SK-N-SH (cell line): ENCODE measurements around the gene KIAA0319L. TPM values are rescaled to one million over a fixed set of nuclear protein-coding genes. Genes with fewer than 3 reads are reported as not detected.

Experiments
- CTCF ChIA-PET: fragments of 300-600, 350-600 bp; formaldehyde crosslinking; extraction: SDS; loops from one replicate; lab custom pipeline; 2021; lab: Yijun Ruan, JAX
- POLR2A ChIA-PET: fragments of 350-600 bp; sonication (Branson Sonifier 250); formaldehyde crosslinking; extraction: SDS; loops from one replicate; lab custom pipeline; 2020; ENCODE audit warnings: antibody characterized with exemption, inconsistent platforms; lab: Yijun Ruan, JAX
- DNase-seq: peaks from one replicate; pipeline ENCODE4 v3.0.0; 2012
- H2AFZ ChIP-seq: fragments of 200-600 bp; sonication (generic); 2 replicates; pipeline ENCODE4 v1.8.1; 2016; ENCODE audit warnings: antibody characterized with exemption, mild to moderate bottlenecking, low read depth
- H3F3A ChIP-seq: fragments of 200-600 bp; sonication (generic); replicated peaks from 2 replicates; pipeline ENCODE3; 2016; ENCODE audit warnings: antibody characterized with exemption, mild to moderate bottlenecking; ENCODE audit not compliant: insufficient read depth
- H3K27ac ChIP-seq, 2 experiments: fragments of 200-500 bp in 1 of 2; fragments of 200-600 bp in 1 of 2; sonication (Bioruptor generic) in 1 of 2; sonication (generic), shearing (Covaris generic) in 1 of 2; 2 replicates each; pipeline versions ENCODE4 v1.5.1 to v1.6.1; 2014 to 2016; ENCODE audit warnings: low read depth in 2 of 2, inconsistent platforms in 1 of 2, low read length in 1 of 2, mild to moderate bottlenecking in 1 of 2, mixed read lengths in 1 of 2
- H3K27me3 ChIP-seq: fragments of 200-600 bp; sonication (generic), shearing (Covaris generic); 2 replicates; pipeline ENCODE4 v1.6.1; 2016; ENCODE audit warnings: mixed run types; ENCODE audit not compliant: insufficient read depth
- H3K36me3 ChIP-seq, 2 experiments: fragments of 200-500 bp in 1 of 2; fragments of 200-600 bp in 1 of 2; sonication (Bioruptor generic) in 1 of 2; sonication (generic) in 1 of 2; replicated peaks in 1 of 2; 2 replicates each; pipeline versions ENCODE3 to v1.5.1; 2014 to 2016; ENCODE audit warnings: low read length in 1 of 2, mild to moderate bottlenecking in 1 of 2; ENCODE audit not compliant: insufficient read depth in 2 of 2, control insufficient read depth in 1 of 2
- H3K4me1 ChIP-seq, 2 experiments: fragments of 200-500 bp in 1 of 2; fragments of 200-600 bp in 1 of 2; sonication (Bioruptor generic) in 1 of 2; sonication (generic), shearing (Covaris generic) in 1 of 2; 2 replicates each; pipeline versions ENCODE4 v1.5.1 to v1.6.1; 2014 to 2016; ENCODE audit warnings: low read depth in 1 of 2, low read length in 1 of 2, mixed run types in 1 of 2; ENCODE audit not compliant: insufficient read depth in 2 of 2, control insufficient read depth in 1 of 2
- H3K4me2 ChIP-seq: fragments of 200-600 bp; sonication (generic), shearing (Covaris generic); 2 replicates; pipeline ENCODE4 v1.6.1; 2017; ENCODE audit warnings: mixed run types
- H3K4me3 ChIP-seq, 2 experiments: fragments of 200-500 bp in 1 of 2; fragments of 200-600 bp in 1 of 2; sonication (Bioruptor generic) in 1 of 2; sonication (generic), shearing (Covaris generic) in 1 of 2; 2 replicates each; pipeline versions ENCODE4 v1.5.1 to v1.8.1; 2014 to 2016; ENCODE audit warnings: low read depth in 2 of 2, inconsistent platforms in 1 of 2, low read length in 1 of 2, mild to moderate bottlenecking in 1 of 2, mixed read lengths in 1 of 2, moderate library complexity in 1 of 2
- H3K79me2 ChIP-seq: fragments of 200-600 bp; sonication (generic); 2 replicates; pipeline ENCODE4 v1.8.1; 2017; ENCODE audit warnings: mild to moderate bottlenecking; ENCODE audit not compliant: insufficient read depth
- H3K9ac ChIP-seq: fragments of 200-600 bp; sonication (generic); 2 replicates; pipeline ENCODE4 v1.6.1; 2017; ENCODE audit warnings: mixed run types
- H3K9me2 ChIP-seq: fragments of 200-600 bp; sonication (generic); 2 replicates; pipeline ENCODE4 v1.6.1; 2017; ENCODE audit warnings: mixed run types
- H3K9me3 ChIP-seq: fragments of 200-600 bp; sonication (generic); 2 replicates; pipeline ENCODE4 v1.6.1; 2017; ENCODE audit warnings: mixed run types, mild to moderate bottlenecking, moderate library complexity
- H4K20me1 ChIP-seq: fragments of 200-600 bp; sonication (generic); 2 replicates; pipeline ENCODE4 v1.6.1; 2017; ENCODE audit warnings: mild to moderate bottlenecking, mixed run types; ENCODE audit not compliant: insufficient read depth
- CTCF ChIP-seq: fragments of 200-600 bp; sonication (generic); IDR thresholded peaks from 2 replicates; pipeline ENCODE4 v1.6.1; 2017; ENCODE audit warnings: antibody characterized with exemption, mild to moderate bottlenecking, moderate library complexity
- ELF1 ChIP-seq: IDR thresholded peaks from 2 replicates; pipeline ENCODE4 v1.4.0; 2012
- EP300 ChIP-seq, 2 experiments: IDR thresholded peaks; 2 replicates each; pipeline versions ENCODE4 v1.4.0 to v1.6.1; 2012; ENCODE audit warnings: borderline replicate concordance in 1 of 2, low read depth in 1 of 2, low read length in 1 of 2
- FOXM1 ChIP-seq: IDR thresholded peaks from 2 replicates; pipeline ENCODE4 v1.4.0; 2012; ENCODE audit warnings: low read depth, mild to moderate bottlenecking
- GABPA ChIP-seq: IDR thresholded peaks from 2 replicates; pipeline ENCODE4 v1.4.0; 2012; ENCODE audit warnings: low read depth, mild to moderate bottlenecking
- GATA2 ChIP-seq: sonication (generic); formaldehyde crosslinking; IDR thresholded peaks from 2 replicates; pipeline ENCODE4 v1.5.0; 2020; ENCODE audit warnings: mild to moderate bottlenecking, missing genetic modification reagents
- JUND ChIP-seq: IDR thresholded peaks from 2 replicates; pipeline ENCODE4 v1.4.0; 2012
- MXI1 ChIP-seq: IDR thresholded peaks from 2 replicates; pipeline ENCODE4 v1.6.1; 2012; ENCODE audit warnings: mild to moderate bottlenecking, low read depth, low read length, improper control_type of control experiment
- PBX3 ChIP-seq: IDR thresholded peaks from 2 replicates; pipeline ENCODE4; 2012
- REST ChIP-seq: IDR thresholded peaks from 2 replicates; pipeline ENCODE4 v1.6.1; 2012; ENCODE audit warnings: mild to moderate bottlenecking, low read depth, low read length, moderate library complexity
- RFX5 ChIP-seq: IDR thresholded peaks from 2 replicates; pipeline ENCODE4 v1.6.1; 2012; ENCODE audit warnings: mild to moderate bottlenecking, improper control_type of control experiment, low read length
- RXRA ChIP-seq: IDR thresholded peaks from 2 replicates; pipeline ENCODE4 v1.4.0; 2012; ENCODE audit warnings: low read depth, mild to moderate bottlenecking, borderline replicate concordance
- SIN3A ChIP-seq: IDR thresholded peaks from 2 replicates; pipeline ENCODE4 v1.6.1; 2012; ENCODE audit warnings: low read depth, mild to moderate bottlenecking, low read length, moderate library complexity, borderline replicate concordance
- SMC3 ChIP-seq: IDR thresholded peaks from 2 replicates; pipeline ENCODE4 v1.6.1; 2012; ENCODE audit warnings: low read depth, low read length, improper control_type of control experiment
- TEAD4 ChIP-seq: IDR thresholded peaks from 2 replicates; pipeline ENCODE4 v1.4.0; 2012; ENCODE audit warnings: mild to moderate bottlenecking, borderline replicate concordance; ENCODE audit not compliant: insufficient read depth
- ZBTB33 ChIP-seq: IDR thresholded peaks from 2 replicates; pipeline ENCODE4 v1.4.0; 2012; ENCODE audit warnings: low read depth, borderline replicate concordance
- WGBS: methylation state at CpG from one replicate; pipeline ENCODE4 v1.1.6; 2017; ENCODE audit warnings: low lambda C conversion rate; 5-methylcytosine and 5-hydroxymethylcytosine counted together
- polyA plus RNA-seq, 3 experiments: library from polyadenylated mRNA; depleted of rRNA; stranded (reverse); fragments of >200 nt; gene quantifications; 2 replicates each; pipeline ENCODE4 v1.2.3, GENCODE V29; 2012

The KIAA0319L gene
- polyA plus RNA-seq, 1 of the 3 experiments (the other 2 are of a cell fraction), result 51.9 TPM

- Histone ChIP-seq H3K9me2 (no peaks in the 10 kb centered on the region), H3K4me3 (no peak overlapping the region), H4K20me1 (no peaks in the 10 kb centered on the region), H3K27me3 (no peaks in the 10 kb centered on the region), H3K4me2 (no peak overlapping the region), H3K36me3 (no peaks in the 10 kb centered on the region), H3K4me1 (peaks cover 0 to 6% of the 10 kb centered on the region in 2 experiments; a peak in 1 of 4 replicates), H3F3A (no peaks in the 10 kb centered on the region), H3K27ac (no peak overlapping the region), H3K9me3 (no peaks in the 10 kb centered on the region), H3K79me2 (no peaks in the 10 kb centered on the region), H2AFZ (no peak overlapping the region), H3K9ac (no peak overlapping the region)
- POLR2A ChIA-PET, result no interaction called here
- TF ChIP-seq ZBTB33 (no peak), TEAD4 (no peak), CTCF (no peak), REST (no peak), EP300 (IDR thresholded peaks at IDR 0.05; ENCODE audit: borderline replicate concordance in 1 of 2, low read depth in 1 of 2, low read length in 1 of 2) (no peak), JUND (no peak), ELF1 (no peak), PBX3 (no peak), FOXM1 (no peak), SIN3A (no peak), GATA2 (CRISPR knock-in tag) (no peak), SMC3 (no peak), RFX5 (no peak), MXI1 (no peak), GABPA (no peak), RXRA (no peak)
- 70% methylated on average over 9 of the region's 30 CpGs for WGBS
- peak; percentile 52 for DNase-seq
- CTCF ChIA-PET, result interaction anchor here (0.8 to 11.7 kb wide), 2 partner anchors 54 to 151 kb away, joined by 3 to 347 read pairs; no protein-coding TSS in a partner anchor
Observed at GRCh38 chr1:35574655-35575415, 17.6 kb upstream of the KIAA0319L start.
